Thyroid gland (tissue), 4 donors: ENCODE results near the gene SDHA.

Experiments
- POLR2A ChIP-seq, 2 donors: fragments of 450-650 bp; IDR thresholded peaks; one replicate each; pipeline ENCODE4 v1.6.1; 2017; ENCODE audit warnings: antibody characterized with exemption in 2 of 2, mild to moderate bottlenecking in 2 of 2, moderate library complexity in 1 of 2
- TF ChIP-seq, protein P1 (sequence below), 6 experiments: fragments of 200-600 bp in 3 of 6; fragments of 450-650 bp in 3 of 6; sonication (generic) in 3 of 6; IDR thresholded peaks; one replicate each; pipeline ENCODE4 v1.5.1; 2016 to 2019; ENCODE audit warnings: antibody characterized with exemption in 6 of 6, mild to moderate bottlenecking in 2 of 6, inconsistent platforms in 1 of 6, moderate library complexity in 1 of 6

DNA sequence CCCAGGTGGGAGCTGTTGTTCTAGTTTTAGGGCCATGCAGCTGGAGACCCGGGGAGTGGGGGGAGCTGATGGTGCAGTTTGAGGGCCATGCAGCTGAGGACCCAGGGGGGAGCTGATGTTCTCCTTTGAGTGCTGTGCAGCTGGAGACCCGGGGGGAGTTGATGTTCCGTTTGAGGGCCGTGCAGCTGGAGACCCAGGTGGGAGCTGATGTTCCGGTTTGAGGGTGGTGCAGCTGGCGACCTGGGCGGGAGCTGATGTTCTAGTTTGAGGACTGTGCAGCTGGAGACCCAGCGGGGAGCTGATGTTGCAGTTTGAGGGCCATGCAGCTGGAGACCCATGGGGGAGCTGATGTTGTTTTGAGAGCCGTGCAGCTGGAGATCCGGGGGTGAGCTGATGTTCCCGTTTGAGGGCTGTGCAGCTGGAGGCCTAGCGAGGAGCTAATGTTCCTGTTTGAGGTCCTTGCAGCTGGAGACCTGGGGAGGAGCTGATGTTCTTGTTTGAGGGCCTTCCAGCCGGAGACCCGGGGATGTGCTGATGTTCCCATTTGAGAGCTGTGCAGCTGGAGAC lies 68.0 kb downstream of the SDHA start:
- TF ChIP-seq, protein P1, sequence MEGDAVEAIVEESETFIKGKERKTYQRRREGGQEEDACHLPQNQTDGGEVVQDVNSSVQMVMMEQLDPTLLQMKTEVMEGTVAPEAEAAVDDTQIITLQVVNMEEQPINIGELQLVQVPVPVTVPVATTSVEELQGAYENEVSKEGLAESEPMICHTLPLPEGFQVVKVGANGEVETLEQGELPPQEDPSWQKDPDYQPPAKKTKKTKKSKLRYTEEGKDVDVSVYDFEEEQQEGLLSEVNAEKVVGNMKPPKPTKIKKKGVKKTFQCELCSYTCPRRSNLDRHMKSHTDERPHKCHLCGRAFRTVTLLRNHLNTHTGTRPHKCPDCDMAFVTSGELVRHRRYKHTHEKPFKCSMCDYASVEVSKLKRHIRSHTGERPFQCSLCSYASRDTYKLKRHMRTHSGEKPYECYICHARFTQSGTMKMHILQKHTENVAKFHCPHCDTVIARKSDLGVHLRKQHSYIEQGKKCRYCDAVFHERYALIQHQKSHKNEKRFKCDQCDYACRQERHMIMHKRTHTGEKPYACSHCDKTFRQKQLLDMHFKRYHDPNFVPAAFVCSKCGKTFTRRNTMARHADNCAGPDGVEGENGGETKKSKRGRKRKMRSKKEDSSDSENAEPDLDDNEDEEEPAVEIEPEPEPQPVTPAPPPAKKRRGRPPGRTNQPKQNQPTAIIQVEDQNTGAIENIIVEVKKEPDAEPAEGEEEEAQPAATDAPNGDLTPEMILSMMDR (IDR thresholded peaks at IDR 0.05) = no peak
- TF ChIP-seq POLR2A (IDR thresholded peaks at IDR 0.05) = no peak
